Measurements from ENCODE around the gene HERC6.

HERC6 gene

GRCh38 chr4:88477229-88477860 is 98.7 kb downstream of the HERC6 start:
- no peak overlapping the region for H3K4me3 ChIP-seq (ENCODE audit: low read depth, low read length)
- ChIA-PET CTCF (no interaction called here), POLR2A (no interaction called here)
- TF ChIP-seq CTCF (IDR thresholded peaks at IDR 0.05; ENCODE audit: insufficient read depth, low read length, missing control alignments): no peak
- DNase-seq (ENCODE audit: low read depth, low spot score): no peak

GRCh38 chr4:88478247-88478646 is 99.6 kb downstream of the HERC6 start:
- ChIA-PET CTCF (no interaction called here), POLR2A (no interaction called here)
- no peak for DNase-seq (ENCODE audit: low read depth, low spot score)
- no peak for TF ChIP-seq CTCF (IDR thresholded peaks at IDR 0.05; ENCODE audit: insufficient read depth, low read length, missing control alignments)
- H3K4me3 ChIP-seq (ENCODE audit: low read depth, low read length): no peak overlapping the region

GRCh38 chr4:88481537-88481936 is 102.9 kb downstream of the HERC6 start:
- DNase-seq (ENCODE audit: low read depth, low spot score): no peak
- ChIA-PET CTCF (interaction anchor here (1.2 kb wide), 1 partner anchor 262 kb away, joined by 4 read pairs; no protein-coding TSS in a partner anchor), POLR2A (no interaction called here)
- no peak overlapping the region for H3K4me3 ChIP-seq (ENCODE audit: low read depth, low read length)
- no peak for TF ChIP-seq CTCF (IDR thresholded peaks at IDR 0.05; ENCODE audit: insufficient read depth, low read length, missing control alignments)

GRCh38 chr4:88489100-88489761 is 110.6 kb downstream of the HERC6 start:
- DNase-seq (ENCODE audit: low read depth, low spot score): no peak
- ChIA-PET CTCF (interaction anchor here (0.7 kb wide), 1 partner anchor 9 kb away, joined by 3 read pairs; no protein-coding TSS in a partner anchor), POLR2A (no interaction called here)
- no peak overlapping the region for H3K4me3 ChIP-seq (ENCODE audit: low read depth, low read length)
- no peak for TF ChIP-seq CTCF (IDR thresholded peaks at IDR 0.05; ENCODE audit: insufficient read depth, low read length, missing control alignments)

Data from AG04449 (cell line).